Erythroblast (primary cell): ENCODE results near the gene FANCC.

Experiments
- GATA1 ChIP-seq: IDR thresholded peaks from 2 replicates; pipeline ENCODE4 v1.6.1; 2011; ENCODE audit warnings: low read depth, mild to moderate bottlenecking, control low read depth, low read length, moderate library complexity
- POLR2A ChIP-seq: IDR thresholded peaks from 2 replicates; pipeline ENCODE4 v1.6.1; 2011; ENCODE audit warnings: mild to moderate bottlenecking, low read length

DNA sequence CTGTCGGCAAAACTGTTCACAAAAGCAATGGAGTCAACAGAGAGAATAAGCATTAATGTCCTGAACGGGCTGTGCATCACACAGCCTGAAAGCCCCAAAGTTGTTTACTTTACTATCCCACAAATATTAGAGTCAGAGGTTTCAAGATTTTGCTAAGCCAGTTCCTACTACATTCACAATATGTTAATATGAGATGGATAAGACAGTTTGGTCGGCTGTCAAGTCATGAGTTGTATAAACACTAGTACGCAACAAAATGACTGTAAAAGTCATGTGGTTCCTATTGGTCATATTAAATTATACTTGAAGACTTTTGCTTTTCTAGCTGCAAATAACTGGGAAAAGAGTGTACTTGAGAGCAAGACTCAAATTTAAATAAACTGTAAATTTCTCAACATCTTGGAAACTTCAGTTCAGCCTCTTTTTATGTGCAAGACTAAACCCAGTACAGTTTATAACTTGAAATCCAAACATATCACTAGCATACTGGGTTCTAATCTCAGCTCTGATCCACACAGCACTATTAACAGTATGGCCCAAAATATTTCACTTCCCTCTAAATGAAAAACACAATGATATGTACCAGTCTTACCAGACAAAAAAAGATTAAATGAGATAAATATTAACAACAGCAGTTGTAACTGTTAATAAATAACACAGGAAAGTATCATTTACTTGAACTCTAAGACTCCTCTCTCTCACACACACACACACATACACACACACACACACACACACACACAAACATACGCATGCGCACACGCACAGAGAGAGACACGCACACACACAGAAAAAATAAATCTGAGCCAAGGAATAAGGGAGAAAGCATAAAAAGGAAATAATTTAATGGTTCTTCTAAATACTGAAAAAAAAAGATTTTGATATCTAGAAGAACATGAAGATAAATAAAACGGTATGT, 33.1 kb downstream of the FANCC start:
- TF ChIP-seq POLR2A = no peak
- TF ChIP-seq GATA1 = no peak
